CD4-positive, alpha-beta T cell treated with Interleukin-2 at 100 ng/mL for 4 hours (primary cell): Measurements from ENCODE around the gene PAPPA2.

Source experiments
- DNase-seq: peaks from one replicate; pipeline ENCODE4 v3.0.0-alpha.2; 2020; ENCODE audit warnings: low spot score

The PAPPA2 gene

GRCh38 chr1:176857632-176858031, 394.7 kb downstream of the PAPPA2 start:
- no peak for DNase-seq

DNA sequence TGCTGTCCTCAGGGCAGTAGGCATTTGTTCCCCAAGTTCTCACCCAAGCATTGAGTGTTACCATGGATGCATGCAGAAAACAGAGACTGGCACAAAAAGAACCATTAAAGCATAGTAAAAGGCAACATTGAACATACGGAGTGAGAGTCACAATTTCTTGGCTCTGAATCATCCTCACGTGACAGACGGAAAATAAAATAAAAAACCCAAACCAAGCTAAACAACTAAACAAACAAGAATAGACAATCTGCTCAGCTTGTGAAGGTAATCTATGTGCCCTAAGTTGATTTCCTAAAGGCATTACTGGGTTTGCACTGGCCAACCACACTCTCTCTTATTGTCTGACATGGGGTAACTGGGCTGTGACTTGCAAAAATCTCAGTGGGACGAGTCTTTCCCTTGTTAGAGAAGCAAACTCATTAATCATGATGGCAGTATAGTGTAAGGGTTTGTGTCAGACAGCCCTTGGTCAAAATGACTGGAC, 395.5 kb downstream of the PAPPA2 start:
- DNase-seq, result no peak

DNA sequence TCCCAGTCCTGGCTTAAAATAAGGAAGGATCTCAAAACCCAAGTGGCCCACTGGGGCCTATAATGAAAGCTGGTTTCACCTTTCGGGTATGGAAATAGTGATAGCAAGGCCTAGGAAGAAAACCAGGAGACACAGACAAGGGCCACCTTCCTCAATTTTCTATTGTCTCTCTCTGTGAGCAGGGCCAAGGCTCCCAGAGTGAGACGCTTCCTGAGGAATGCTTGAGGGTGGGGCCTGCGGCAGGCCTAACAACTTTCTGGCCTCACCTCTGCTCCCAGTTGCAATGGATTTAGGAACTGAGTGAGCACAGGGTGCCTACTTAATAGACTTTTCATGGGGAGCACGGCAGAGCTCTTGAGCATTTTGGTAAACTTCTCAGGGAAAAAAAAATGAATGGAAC, 400.6 kb downstream of the PAPPA2 start:
- no peak for DNase-seq

DNA sequence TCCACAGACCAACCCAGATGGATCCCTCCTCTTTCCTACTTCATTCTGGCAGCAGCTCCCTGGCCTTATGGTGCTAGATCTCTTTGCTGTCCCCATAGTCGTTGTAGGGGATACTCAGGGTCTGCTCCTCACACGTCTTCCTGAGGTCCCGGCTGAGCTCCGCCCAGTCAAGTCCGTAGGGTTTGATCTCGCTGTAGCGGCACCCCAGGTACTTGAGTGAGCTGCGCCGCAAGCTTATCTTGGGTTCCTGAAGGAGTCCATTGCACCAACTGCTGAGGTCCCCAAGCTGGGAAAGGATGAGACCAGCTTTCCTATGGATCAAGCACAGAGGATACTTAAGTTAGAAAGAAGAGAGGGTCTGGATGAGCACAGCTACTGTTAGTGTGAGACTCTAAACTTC, 401.2 kb downstream of the PAPPA2 start:
- no peak for DNase-seq

DNA sequence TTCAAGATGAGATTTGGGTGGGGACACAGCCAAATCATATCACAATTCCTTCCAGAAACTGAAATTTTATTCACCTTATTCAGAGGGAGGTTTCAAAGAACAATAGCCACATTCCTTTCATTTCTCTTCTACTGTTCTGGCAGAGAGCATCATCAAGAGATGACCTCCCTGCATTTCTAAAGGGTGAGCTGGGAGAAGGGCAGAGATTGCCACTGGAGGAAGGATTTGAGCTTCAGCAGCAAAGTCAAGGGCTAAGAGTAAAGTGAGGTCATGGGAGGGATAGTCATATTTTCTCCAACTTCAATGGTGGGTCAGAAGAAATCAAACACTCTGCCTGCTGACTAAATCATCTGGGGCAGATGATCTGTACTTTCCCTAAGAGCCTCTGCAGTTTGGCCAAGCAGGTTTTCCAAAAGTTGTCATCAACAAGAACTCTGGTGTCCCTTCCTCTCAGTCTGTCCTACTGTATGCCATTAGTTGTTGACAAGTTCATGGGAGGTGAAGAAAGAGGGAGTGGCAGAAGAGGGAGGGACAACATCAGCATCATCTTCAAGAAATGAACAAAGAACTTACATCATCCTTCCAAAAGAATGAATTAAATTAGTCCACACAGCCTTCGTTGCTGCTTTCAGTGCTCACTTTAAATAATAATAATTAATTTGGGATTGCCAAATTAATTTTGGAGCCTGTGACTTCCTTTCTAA, 403.2 kb downstream of the PAPPA2 start:
- no peak for DNase-seq

- no peak for DNase-seq
Measured at GRCh38 chr1:176869577-176869976, 406.6 kb downstream of the PAPPA2 start.

DNA sequence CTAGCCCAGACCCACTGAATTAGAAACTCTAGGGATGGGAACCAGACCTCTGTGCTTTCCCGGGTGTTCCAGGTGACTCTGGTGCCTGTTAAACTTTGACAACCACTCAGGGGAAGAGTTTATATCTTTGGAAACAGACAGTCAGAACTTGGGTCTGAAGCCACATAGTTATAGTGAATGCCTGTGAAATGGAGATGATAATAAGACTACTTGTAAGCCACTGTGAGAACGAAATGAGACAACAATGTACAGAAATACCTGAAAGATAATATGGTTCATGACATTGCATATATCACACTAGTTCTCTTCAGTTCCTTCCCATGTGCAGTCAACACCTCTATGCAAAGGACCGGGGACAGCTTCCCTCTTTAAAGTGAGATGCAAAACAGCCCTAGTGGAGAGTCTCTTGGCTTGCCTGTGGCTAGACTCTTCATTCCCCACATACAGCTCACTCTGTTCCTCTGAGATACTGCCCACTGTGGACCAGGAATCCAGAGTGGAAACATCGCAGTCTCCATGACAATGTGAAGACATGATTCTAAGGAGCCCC, 414.1 kb downstream of the PAPPA2 start:
- DNase-seq, result no peak

DNA sequence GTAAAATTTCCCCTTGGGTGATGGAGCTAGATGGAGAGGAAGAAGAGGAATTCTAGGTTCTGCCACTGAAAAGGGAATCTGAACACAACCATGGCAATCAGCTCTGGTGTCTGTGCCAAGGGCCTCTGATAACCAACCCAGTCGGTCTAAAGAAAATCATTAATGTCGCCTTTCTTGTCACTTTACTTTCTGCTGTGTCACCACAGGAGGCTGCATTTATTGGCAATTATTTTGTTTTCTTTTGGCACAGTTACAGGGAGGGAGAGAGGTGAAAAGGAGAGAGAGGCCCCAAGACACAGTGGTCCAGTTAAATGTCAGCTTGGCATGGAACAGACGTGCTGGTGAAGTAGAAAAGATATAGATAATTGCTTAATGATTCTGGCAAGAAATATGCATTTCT, 414.6 kb downstream of the PAPPA2 start:
- DNase-seq, result no peak

DNA sequence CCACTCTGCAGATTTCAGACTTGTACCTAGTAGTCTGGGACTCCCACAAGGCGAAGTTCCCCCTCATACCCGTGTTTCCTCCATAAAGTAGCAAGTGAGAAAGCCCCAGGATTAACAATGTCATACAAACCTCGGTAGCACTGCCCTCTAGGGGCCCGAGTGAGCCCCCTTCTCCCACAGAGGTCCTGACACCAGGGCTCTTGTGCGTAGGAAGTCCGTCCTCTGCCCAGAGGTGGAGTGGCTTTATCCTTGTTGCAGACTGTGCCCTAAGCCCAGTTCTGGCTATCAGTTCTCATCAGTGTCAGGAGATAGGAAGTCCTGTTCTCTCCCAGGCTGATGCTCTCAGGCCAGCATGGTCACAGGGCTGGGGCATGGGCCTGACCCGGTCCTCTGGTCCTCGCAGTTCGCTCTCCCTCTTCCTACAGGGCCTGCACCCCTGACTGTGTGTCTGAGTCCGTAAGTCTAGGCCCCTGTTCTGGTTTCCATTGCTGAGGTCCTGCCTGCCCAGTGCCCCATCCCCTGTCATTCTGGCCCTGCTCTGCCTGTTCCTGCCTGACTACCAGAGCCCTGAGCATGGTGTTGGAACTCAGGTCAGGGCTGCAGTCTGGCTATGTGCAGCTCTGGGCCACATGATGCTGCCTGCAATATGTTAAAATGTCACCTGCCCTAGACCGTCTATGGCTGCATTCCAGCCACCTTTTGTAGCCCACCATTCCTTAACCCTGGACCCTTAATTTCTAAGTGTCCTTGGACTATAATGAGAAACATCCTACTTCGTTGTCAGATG, 416.0 kb downstream of the PAPPA2 start:
- DNase-seq, result no peak

DNA sequence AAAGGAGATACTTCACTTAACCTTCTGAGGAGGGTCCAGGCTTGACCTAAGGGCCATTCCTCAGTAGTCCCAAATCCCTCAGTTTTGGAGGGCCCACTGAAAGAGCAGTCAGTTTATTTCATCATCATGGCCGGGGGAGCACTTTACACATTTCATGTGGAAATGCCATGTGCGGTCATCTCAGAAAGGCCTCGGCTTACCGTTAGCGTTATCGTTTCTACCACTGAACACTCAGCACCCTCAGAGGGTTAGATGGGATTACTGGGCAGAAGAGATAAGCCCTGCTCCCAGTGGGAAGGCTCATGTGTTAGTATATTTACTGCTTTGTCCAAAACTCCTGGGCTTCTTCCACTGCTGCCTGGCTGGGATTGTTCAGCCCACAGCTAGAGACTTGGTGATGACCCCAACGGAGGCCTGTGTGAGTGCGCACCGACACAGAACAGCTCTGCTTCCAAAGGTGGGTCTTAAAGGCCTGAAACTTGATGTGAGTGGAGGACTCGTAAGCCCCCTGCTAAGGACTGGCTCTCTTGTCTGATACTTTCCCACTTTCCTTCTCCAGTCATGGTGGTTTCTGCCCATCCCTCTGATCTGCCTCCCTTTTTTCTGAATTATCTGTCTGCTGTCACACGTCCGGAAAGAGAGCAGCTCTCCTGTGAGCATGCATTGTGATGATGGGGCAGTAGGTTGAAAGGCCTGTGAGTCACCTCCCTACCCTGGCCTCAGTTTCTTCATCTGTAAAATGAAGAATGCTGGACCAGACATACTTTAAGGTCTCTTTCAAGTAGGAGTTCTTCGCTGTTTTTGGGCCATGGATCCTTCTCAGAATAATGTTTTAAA, 417.0 kb downstream of the PAPPA2 start:
- no peak for DNase-seq

- peak; percentile 17 for DNase-seq
Measured at GRCh38 chr1:176880955-176881595, 418.1 kb downstream of the PAPPA2 start.

DNA sequence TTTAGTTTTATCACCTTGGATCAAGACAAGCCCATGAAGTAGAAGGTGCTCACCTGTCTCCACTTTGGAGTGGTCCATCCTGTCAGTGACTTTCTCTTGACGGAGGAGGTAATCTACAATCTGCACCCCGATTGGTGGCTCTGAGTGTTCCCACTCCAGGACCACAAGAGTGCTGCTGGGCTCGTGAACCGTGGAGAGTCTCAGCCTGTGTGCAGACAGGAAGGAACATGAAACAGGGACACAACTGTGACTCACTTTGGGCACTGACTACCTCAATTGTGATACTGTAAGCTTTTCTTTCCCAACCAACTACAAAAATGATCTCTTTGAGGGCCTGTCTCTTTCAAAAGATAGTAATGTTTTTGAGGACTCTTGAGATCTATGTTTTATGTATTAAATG, 421.3 kb downstream of the PAPPA2 start:
- no peak for DNase-seq

DNA sequence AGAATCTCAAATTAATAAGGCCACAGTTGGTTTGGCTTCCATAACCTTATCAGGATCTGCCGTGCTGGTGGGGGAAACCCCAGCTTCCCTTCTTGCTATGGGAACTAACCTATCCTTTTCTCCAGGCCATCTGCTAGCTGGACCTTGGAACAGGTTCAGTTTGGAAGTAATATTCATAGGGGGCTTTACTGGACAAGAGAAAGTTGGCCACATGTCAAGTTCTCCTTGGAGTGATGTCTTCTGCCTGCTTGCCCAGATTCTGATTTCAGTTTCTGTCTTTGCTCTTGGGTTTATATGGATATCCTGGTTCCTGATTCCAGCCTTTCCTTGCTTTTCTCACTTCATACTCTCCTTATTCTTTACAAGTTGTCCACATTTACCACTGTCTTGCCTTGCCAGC, 421.9 kb downstream of the PAPPA2 start:
- no peak for DNase-seq

DNA sequence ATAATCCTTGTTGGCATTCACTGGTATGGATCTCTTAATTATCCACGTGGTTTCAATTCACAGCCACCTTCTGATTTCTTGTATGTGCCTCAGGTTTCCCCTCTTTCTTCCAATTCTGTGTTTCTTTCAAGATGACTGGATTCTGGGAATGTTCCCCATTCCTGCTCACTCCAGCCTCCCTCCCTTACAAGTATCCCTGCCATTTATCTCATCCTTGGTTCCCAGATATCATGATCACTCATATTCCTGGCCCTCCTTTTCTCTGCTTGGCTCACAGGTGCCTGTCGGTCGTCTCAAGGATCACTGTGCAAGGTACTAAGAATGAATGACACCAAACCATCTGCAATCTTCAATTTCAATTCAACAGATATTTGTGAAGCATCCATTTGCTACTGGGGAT, 422.4 kb downstream of the PAPPA2 start:
- DNase-seq, result no peak

DNA sequence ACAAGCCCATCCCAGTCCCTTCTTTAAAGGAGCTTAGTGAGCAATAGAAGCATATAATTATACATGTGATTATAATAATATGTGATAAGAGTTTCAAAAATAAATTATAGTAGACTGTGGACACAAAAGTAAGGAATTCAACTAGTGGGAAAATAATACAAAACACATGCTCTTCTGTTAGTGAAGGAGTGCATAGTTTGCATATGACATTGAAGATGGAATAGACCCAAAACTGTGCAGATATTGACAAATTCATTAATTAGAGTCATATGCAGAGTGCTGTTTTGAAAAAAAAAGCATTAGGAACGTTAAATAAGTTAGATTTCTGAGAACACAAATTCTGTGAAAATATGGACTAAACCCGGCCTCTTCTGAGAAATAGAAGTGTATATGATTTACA, 422.8 kb downstream of the PAPPA2 start:
- DNase-seq, result no peak

DNA sequence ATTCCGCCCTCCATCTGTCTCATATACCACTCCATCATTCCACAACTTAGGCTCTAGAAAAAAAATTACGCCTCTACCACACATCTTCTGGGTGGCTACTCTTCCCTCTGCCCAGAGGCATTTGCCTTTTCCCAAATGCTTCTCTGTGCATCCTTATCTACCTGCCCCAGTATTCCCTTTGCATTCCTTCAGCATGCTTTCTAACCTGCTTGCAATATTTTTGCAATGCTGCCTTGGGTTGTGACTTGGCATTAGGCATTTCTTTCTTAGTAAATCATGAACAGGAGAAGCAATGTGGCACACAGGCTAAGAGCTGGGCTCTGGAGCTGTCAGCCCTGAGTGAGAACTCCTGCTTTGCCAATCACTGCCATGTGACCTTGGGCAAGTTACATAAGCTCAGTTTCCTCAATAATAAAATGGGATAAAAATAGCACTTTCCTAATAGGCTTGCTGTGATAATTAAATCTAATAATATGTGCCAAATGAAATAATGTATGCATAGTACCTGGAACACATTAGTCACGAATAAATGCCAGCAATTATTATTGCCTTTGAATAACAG, 425.6 kb downstream of the PAPPA2 start:
- DNase-seq, result no peak

DNA sequence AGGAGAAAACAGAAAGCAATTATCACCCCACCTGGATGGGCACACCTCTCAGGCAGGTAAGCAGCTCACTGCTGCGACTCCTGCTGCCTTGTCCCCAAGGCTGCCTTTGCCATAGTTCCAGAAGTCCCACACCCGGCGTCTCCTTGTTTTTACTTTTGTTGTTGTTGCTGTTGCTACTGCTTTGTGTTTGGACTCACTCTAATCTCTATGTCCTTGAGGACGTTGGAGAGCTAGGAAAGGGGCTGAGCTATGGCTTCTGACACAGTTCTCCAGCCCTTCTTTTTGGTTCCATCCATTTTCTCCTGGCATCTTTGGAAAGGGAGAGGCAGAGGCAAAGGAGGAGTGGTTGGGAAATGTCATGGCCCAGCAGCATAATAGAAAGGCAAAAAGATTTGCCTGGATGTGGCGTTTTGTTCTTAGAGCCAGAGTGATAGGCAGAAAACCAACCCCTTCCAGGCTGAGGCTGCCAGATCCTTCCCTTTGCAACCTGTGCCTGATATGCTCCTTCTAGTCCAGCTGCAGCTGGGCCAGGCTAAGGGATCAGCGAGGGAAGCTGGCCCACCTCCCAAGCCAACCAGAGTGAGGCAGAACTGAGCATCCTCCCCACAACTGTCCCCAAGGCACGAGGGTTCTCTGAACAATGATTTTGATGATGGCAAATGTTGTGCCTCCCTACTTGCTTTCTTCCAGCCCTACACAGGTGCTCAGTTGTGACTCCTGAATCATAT, 430.8 kb downstream of the PAPPA2 start:
- no peak for DNase-seq

GRCh38 chr1:176894450-176894849, 431.5 kb downstream of the PAPPA2 start:
- DNase-seq, result no peak
